IgD-negative memory B cell (primary cell): ENCODE data around the gene MYG1. TPM values are rescaled to one million over a fixed set of nuclear protein-coding genes. Genes with fewer than 3 reads are reported as not detected.
"Not testable (repeated sequence)": the region's sequence is repeated elsewhere in the genome, so short reads cannot be mapped to it uniquely, and the experiment has no call there.

Experiments
- H3K27ac Mint-ChIP-seq, 3 donors: one replicate each; pipeline ENCODE4 v1.8.0; 2020 to 2022; ENCODE audit warnings: mild to moderate bottlenecking in 3 of 3, mixed read lengths in 3 of 3, moderate library complexity in 1 of 3
- H3K27me3 Mint-ChIP-seq: one replicate; pipeline ENCODE4 v1.8.0; 2021; ENCODE audit warnings: mixed read lengths
- H3K36me3 Mint-ChIP-seq: one replicate; pipeline ENCODE4 v1.8.0; 2020; ENCODE audit warnings: mild to moderate bottlenecking, mixed read lengths
- H3K4me1 Mint-ChIP-seq, 3 donors: one replicate each; pipeline ENCODE4 v1.8.0; 2020 to 2022; ENCODE audit warnings: mixed read lengths in 3 of 3, mild to moderate bottlenecking in 1 of 3
- H3K4me3 Mint-ChIP-seq, 4 donors: one replicate each; pipeline ENCODE4 v1.8.0; 2020 to 2022; ENCODE audit warnings: mild to moderate bottlenecking in 4 of 4, mixed read lengths in 4 of 4, moderate library complexity in 3 of 4
- H3K9me3 Mint-ChIP-seq, 3 donors: one replicate each; pipeline ENCODE4 v1.8.0; 2020 to 2021; ENCODE audit warnings: mixed read lengths in 3 of 3, mild to moderate bottlenecking in 1 of 3
- polyA plus RNA-seq: library from polyadenylated mRNA; unstranded; fragments of 300-500 nt; fragmentation: Illumina TruSeq; gene quantifications from one replicate; pipeline ENCODE4 v1.2.3, GENCODE V29; 2021

MYG1 gene
- polyA plus RNA-seq, 1 donor from 2014 or later = 50.4 TPM

DNA sequence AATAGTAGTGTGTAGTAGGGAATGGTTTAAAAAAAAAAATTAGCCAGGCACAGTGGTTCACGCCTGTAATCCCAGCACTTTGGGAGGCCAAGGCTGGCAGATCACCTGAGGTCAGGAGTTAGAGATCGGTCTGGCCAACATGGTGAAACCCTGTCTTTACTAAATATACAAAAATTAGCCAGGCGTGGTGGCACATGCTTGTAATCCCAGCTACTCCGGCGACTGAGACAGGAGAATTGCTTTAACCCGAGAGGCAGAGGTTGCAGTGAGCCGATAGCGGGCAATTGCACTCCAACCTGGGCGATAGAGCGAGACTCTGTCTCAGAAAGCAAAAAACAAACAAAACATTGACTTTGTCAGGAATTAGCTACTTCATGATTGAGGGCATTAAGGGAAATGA lies 2.4 kb upstream of the MYG1 start:
- H3K9me3 Mint-ChIP-seq, H3K27me3 Mint-ChIP-seq: not testable (repeated sequence)
- Mint-ChIP-seq H3K4me1 (peaks cover 21 to 48% (median 44%) of the 10 kb centered on the region in 3 donors), H3K36me3 (peaks cover 12% of the 10 kb centered on the region), H3K27ac (peak overlapping the region in 2 of 3 donors; percentile 87 to 99), H3K4me3 (peak overlapping the region; percentile 59 to 99 (median 84))

DNA sequence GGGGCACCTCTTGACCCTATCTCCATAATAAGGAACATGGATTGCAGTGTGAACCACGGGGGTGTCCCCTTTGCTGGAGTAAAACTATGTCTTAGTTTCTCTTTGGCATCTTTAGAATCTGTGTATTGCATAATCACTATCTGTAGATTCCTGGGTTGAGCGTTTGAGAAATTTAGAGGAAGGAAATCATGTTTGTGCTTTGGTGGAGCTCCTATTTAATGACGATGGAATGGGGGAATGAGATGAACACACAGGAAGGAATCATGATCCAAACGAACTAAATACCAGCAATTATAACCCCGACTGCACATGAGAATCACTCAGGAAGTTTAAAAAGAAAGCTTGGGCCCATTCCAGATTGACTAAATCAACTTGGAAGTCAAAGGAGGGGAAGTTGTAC lies 1.3 kb upstream of the MYG1 start:
- peaks cover 12% of the 10 kb centered on the region for H3K36me3 Mint-ChIP-seq
- no peaks in the 10 kb centered on the region for H3K9me3 Mint-ChIP-seq
- peaks cover 21 to 56% (median 50%) of the 10 kb centered on the region in 3 donors for H3K4me1 Mint-ChIP-seq
- no peaks in the 10 kb centered on the region for H3K27me3 Mint-ChIP-seq
- peak overlapping the region in 2 of 3 donors; percentile 20 to 96 for H3K27ac Mint-ChIP-seq
- peak overlapping the region in 3 of 4 donors; percentile 3 to 95 (median 17) for H3K4me3 Mint-ChIP-seq

GRCh38 chr12:53299101-53299453 lies 418 bp upstream of the MYG1 start:
- Mint-ChIP-seq H3K4me1 (peaks cover 21 to 56% (median 50%) of the 10 kb centered on the region in 3 donors), H3K4me3 (peak overlapping the region in 3 of 4 donors; percentile 95 to 98 (median 97)), H3K36me3 (peaks cover 12% of the 10 kb centered on the region), H3K27me3 (no peaks in the 10 kb centered on the region), H3K27ac (peak overlapping the region; percentile 95 to 97 (median 95)), H3K9me3 (no peaks in the 10 kb centered on the region)

DNA sequence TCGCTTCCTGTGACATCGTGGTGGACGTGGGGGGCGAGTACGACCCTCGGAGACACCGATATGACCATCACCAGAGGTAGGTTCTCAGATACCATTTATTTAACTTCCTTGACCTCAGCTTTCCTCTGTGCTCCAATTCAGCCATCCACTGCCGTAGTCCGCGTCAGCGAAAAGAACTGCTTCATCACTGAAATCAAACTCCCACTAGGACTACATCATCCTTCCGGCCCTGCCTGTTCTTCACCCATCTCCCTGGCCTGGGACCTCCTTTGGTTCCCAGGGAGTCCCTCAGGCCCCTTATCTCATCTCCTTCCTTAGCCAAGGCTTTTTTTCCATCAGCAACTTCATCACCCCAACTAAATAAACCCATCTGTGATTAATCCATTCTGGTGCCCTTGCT lies 692 bp downstream of the MYG1 start:
- peaks cover 18 to 51% (median 47%) of the 10 kb centered on the region in 3 donors for H3K4me1 Mint-ChIP-seq
- H3K27ac Mint-ChIP-seq = peak overlapping the region in 2 of 3 donors; percentile 95 to 97
- H3K36me3 Mint-ChIP-seq = peaks cover 12% of the 10 kb centered on the region

DNA sequence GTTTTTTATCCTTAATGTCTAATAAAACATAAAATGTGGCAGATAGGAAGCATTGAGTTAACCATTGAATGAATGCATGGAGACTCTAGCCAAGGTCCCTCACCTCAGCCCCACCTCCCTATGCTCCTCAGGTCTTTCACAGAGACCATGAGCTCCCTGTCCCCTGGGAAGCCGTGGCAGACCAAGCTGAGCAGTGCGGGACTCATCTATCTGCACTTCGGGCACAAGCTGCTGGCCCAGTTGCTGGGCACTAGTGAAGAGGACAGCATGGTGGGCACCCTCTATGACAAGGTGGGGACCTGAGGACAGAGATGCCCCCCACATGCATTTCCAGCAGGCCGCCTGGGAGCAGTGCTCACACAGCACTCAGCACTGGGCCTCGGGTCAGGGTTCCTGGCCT lies 3.4 kb downstream of the MYG1 start:
- peaks cover 11% of the 10 kb centered on the region for H3K36me3 Mint-ChIP-seq
- H3K4me3 Mint-ChIP-seq = peak overlapping the region in 2 of 4 donors; percentile 23 to 73
- no peaks in the 10 kb centered on the region for H3K9me3 Mint-ChIP-seq
- peaks cover 14 to 33% (median 28%) of the 10 kb centered on the region in 3 donors for H3K4me1 Mint-ChIP-seq
- no peaks in the 10 kb centered on the region for H3K27me3 Mint-ChIP-seq
- H3K27ac Mint-ChIP-seq = peak overlapping the region in 1 of 3 donors; percentile 34

More for the DNA sequence above, 692 bp downstream of the MYG1 start:
- Mint-ChIP-seq H3K27me3 (no peaks in the 10 kb centered on the region), H3K4me3 (peak overlapping the region; percentile 95 to 100 (median 98)), H3K9me3 (no peaks in the 10 kb centered on the region)

DNA sequence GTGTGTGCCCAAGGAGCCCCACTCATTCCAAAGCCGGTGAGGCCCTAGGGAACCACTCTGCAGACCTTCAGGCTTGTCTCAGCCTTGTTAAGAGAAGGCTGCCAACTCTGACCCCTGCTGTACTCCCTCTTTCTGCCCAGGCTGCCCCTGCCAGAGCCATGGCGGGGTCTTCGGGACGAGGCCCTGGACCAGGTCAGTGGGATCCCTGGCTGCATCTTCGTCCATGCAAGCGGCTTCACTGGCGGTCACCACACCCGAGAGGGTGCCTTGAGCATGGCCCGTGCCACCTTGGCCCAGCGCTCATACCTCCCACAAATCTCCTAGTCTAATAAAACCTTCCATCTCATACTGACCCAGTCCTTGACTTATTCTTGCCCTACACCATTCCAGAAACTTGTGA lies 7.3 kb downstream of the MYG1 start:
- peaks cover 0 to 12% (median 6%) of the 10 kb centered on the region in 3 donors for H3K4me1 Mint-ChIP-seq
- no peaks in the 10 kb centered on the region for H3K27me3 Mint-ChIP-seq
- no peak overlapping the region for H3K4me3 Mint-ChIP-seq
- H3K9me3 Mint-ChIP-seq = no peaks in the 10 kb centered on the region
- H3K27ac Mint-ChIP-seq = peak overlapping the region in 1 of 3 donors; percentile 48
- peaks cover 9% of the 10 kb centered on the region for H3K36me3 Mint-ChIP-seq

GRCh38 chr12:53308276-53308675 lies 8.8 kb downstream of the MYG1 start:
- no peak overlapping the region for H3K4me3 Mint-ChIP-seq
- H3K27ac Mint-ChIP-seq = peak overlapping the region in 1 of 3 donors; percentile 29
- no peaks in the 10 kb centered on the region for H3K27me3 Mint-ChIP-seq
- H3K36me3 Mint-ChIP-seq = peaks cover 9% of the 10 kb centered on the region
- H3K9me3 Mint-ChIP-seq = no peaks in the 10 kb centered on the region
- peaks cover 0 to under 1% (median 0%) of the 10 kb centered on the region in 3 donors for H3K4me1 Mint-ChIP-seq

GRCh38 chr12:53313996-53314395 lies 14.5 kb downstream of the MYG1 start:
- Mint-ChIP-seq H3K27me3 (no peaks in the 10 kb centered on the region), H3K4me3 (no peak overlapping the region), H3K9me3 (no peaks in the 10 kb centered on the region), H3K36me3 (peaks cover 12% of the 10 kb centered on the region), H3K4me1 (peaks cover 4 to 9% (median 5%) of the 10 kb centered on the region in 3 donors), H3K27ac (no peak overlapping the region)

GRCh38 chr12:53320352-53321195 lies 21.1 kb downstream of the MYG1 start:
- H3K27me3 Mint-ChIP-seq = no peaks in the 10 kb centered on the region
- peaks cover 14 to 36% (median 35%) of the 10 kb centered on the region in 3 donors for H3K4me1 Mint-ChIP-seq
- peak overlapping the region; percentile 86 to 100 (median 98) for H3K4me3 Mint-ChIP-seq

GRCh38 chr12:53324113-53324778 lies 24.8 kb downstream of the MYG1 start:
- H3K9me3 Mint-ChIP-seq = peaks cover 0 to 1% (median 0%) of the 10 kb centered on the region in 3 donors
- peaks cover 9% of the 10 kb centered on the region for H3K27me3 Mint-ChIP-seq
- peak overlapping the region; percentile 83 to 99 (median 97) for H3K4me3 Mint-ChIP-seq
- no peaks in the 10 kb centered on the region for H3K36me3 Mint-ChIP-seq
- peaks cover 20 to 39% (median 31%) of the 10 kb centered on the region in 3 donors for H3K4me1 Mint-ChIP-seq
- H3K27ac Mint-ChIP-seq = peak overlapping the region; percentile 84 to 94 (median 94)

More at GRCh38 chr12:53320352-53321195, 21.1 kb downstream of the MYG1 start:
- peak overlapping the region; percentile 86 to 98 (median 90) for H3K27ac Mint-ChIP-seq
- no peaks in the 10 kb centered on the region for H3K9me3 Mint-ChIP-seq
- H3K36me3 Mint-ChIP-seq = peaks cover 1% of the 10 kb centered on the region

- Mint-ChIP-seq H3K36me3 (no peaks in the 10 kb centered on the region), H3K4me3 (peak overlapping the region; percentile 83 to 99 (median 97)), H3K4me1 (peaks cover 20 to 39% (median 31%) of the 10 kb centered on the region in 3 donors), H3K27ac (peak overlapping the region; percentile 84 to 94 (median 94)), H3K27me3 (peaks cover 11% of the 10 kb centered on the region), H3K9me3 (peaks cover 0 to 1% (median 0%) of the 10 kb centered on the region in 3 donors)
Observed at GRCh38 chr12:53324779-53325510, 25.4 kb downstream of the MYG1 start.

- Mint-ChIP-seq H3K4me1 (peaks cover 20 to 35% (median 27%) of the 10 kb centered on the region in 3 donors), H3K36me3 (no peaks in the 10 kb centered on the region), H3K27me3 (peaks cover 12% of the 10 kb centered on the region), H3K9me3 (peaks cover 0 to 1% (median 0%) of the 10 kb centered on the region in 3 donors), H3K27ac (peak overlapping the region in 2 of 3 donors; percentile 49 to 59), H3K4me3 (peak overlapping the region; percentile 83 to 99 (median 92))
Observed at GRCh38 chr12:53325511-53326061, 26.1 kb downstream of the MYG1 start.

DNA sequence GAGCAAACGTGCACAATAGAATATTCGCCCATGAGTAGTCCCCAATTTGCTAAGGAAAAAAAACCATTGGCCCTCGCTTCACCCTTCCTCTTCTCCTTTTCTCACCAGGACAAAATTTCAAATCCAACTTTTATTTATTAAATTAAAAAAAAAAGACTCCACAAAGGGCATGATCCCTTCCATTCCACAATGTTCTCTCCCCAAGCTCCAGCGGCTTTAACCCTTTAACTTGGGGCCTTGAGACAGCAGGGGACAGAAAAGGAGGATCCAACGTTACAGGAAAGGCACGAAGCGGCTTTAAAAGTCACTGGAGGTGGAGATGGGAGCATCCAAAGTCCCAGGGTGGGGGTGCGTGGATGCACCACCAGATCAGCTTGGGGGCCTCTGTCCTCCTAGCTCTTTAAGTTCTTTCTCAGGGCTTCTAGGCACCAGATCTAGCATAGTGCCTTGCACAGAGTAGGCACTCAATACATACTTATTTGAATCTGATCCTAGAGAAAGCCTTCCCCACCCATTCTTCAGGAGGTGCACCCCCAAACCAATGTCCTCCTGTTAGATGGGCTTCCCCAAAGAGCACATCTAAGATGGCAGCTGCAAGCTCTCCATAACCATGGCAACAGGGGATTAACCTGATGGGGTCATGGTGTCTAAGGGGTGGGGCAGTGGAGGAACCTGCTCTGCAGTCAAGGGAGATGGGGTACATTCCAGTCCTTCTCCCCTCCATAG lies 27.1 kb downstream of the MYG1 start:
- Mint-ChIP-seq H3K4me3 (peak overlapping the region; percentile 49 to 95 (median 82)), H3K27me3 (peaks cover 12% of the 10 kb centered on the region), H3K4me1 (peaks cover 12 to 26% (median 17%) of the 10 kb centered on the region in 3 donors), H3K9me3 (peaks cover 0 to 1% (median 0%) of the 10 kb centered on the region in 3 donors), H3K36me3 (no peaks in the 10 kb centered on the region), H3K27ac (peak overlapping the region in 1 of 3 donors; percentile 49)
